Gastrocnemius medialis (tissue), 4 donors: Measurements from ENCODE around the gene CHCHD3.

Experiments used
- CTCF ChIP-seq, 5 experiments: fragments of 450-650 bp in 3 of 5; fragments of 200-600 bp in 2 of 5; sonication (generic) in 2 of 5; IDR thresholded peaks in 4 of 5; conservative IDR thresholded peaks in 1 of 5; 1 replicate in 4 of 5; 2 replicates in 1 of 5; pipeline ENCODE4 v1.5.1; 2016 to 2019; ENCODE audit warnings: antibody characterized with exemption in 5 of 5, mild to moderate bottlenecking in 3 of 5, moderate library complexity in 3 of 5
- POLR2A ChIP-seq, 2 donors: fragments of 450-650 bp; IDR thresholded peaks; one replicate each; pipeline ENCODE4 v1.6.1; 2017; ENCODE audit warnings: antibody characterized with exemption in 2 of 2, mild to moderate bottlenecking in 2 of 2, moderate library complexity in 2 of 2

GRCh38 chr7:132872034-132872433, 209.9 kb downstream of the CHCHD3 start:
- no peak for TF ChIP-seq CTCF (IDR thresholded peaks at IDR 0.05 in 4 of 5, conservative IDR thresholded peaks at IDR 0.05 in 1 of 5)
- TF ChIP-seq POLR2A (IDR thresholded peaks at IDR 0.05), result no peak
